Heart right ventricle (tissue), 16 donors: ENCODE measurements around the gene SSX2IP. TPM values are rescaled to one million over a fixed set of nuclear protein-coding genes. Genes with fewer than 3 reads are reported as not detected.

ENCODE experiments used
- ATAC-seq, 8 donors: fragments of 200-7000 bp; cut with Tn5 transposase; one replicate each; pipeline ENCODE4 v1.9.1; 2020; ENCODE audit warnings: mild to moderate bottlenecking in 8 of 8, moderate library complexity in 8 of 8, moderate number of reproducible peaks in 1 of 8
- DNase-seq, 2 donors: peaks; one replicate each; pipeline ENCODE4 v3.0.0-alpha.2; 2020
- H3K27ac ChIP-seq, 10 donors: fragments of 200-600 bp; sonication (generic) in 2 of 10; one replicate each; pipeline versions ENCODE4 v1.5.0 to v1.8.0; 2020 to 2022; ENCODE audit warnings: mild to moderate bottlenecking in 3 of 10
- H3K27me3 ChIP-seq, 7 donors: fragments of 200-600 bp; one replicate each; pipeline ENCODE4 v1.8.0; 2021 to 2022; ENCODE audit warnings: mild to moderate bottlenecking in 2 of 7
- H3K36me3 ChIP-seq, 9 donors: fragments of 200-600 bp; sonication (generic) in 1 of 9; one replicate each; pipeline versions ENCODE4 v1.5.0 to v1.8.0; 2020 to 2022; ENCODE audit warnings: mild to moderate bottlenecking in 2 of 9
- H3K4me1 ChIP-seq, 9 donors: fragments of 200-600 bp; sonication (generic) in 1 of 9; one replicate each; pipeline versions ENCODE4 v1.5.0 to v1.8.0; 2020 to 2022; ENCODE audit warnings: mild to moderate bottlenecking in 4 of 9
- H3K4me3 ChIP-seq, 10 donors: fragments of 200-600 bp; sonication (generic) in 2 of 10; one replicate each; pipeline versions ENCODE4 v1.5.0 to v1.8.0; 2020 to 2022; ENCODE audit warnings: mild to moderate bottlenecking in 7 of 10, moderate library complexity in 2 of 10
- H3K9me3 ChIP-seq, 11 donors: fragments of 200-600 bp in 10 of 11; sonication (generic) in 2 of 11; one replicate each; pipeline versions ENCODE4 v1.5.0 to v1.8.0; 2013 to 2022; ENCODE audit warnings: mild to moderate bottlenecking in 2 of 11, control low read depth in 1 of 11, moderate library complexity in 1 of 11
- WGBS, 2 donors: extraction: QIAGEN DNeasy Blood & Tissue Kit; methylation state at CpG; one replicate each; pipeline ENCODE4 v1.1.7; 2013; ENCODE audit warnings: inconsistent platforms in 1 of 2; 5-methylcytosine and 5-hydroxymethylcytosine counted together
- intact Hi-C, 10 donors: fragments of 100-400 bp; cut with DNase I; formaldehyde crosslinking; loops; one replicate each; pipeline versions ENCODE4 v1.11.1 to v1.14.2; 2022
- polyA plus RNA-seq, 2 donors: library from polyadenylated mRNA; stranded (reverse); fragments of 200-250 nt; gene quantifications; one replicate each; pipeline ENCODE4 v1.2.3, GENCODE V29; 2013
- total RNA-seq, 10 donors: library from RNA; stranded (reverse); fragmentation: NEBNext Ultra II Directional in 3 of 10; extraction: Animal tissue kit (Norgen Biotek cat#: 25700) in 3 of 10; gene quantifications; one replicate each; pipeline versions ENCODE4 v1.2.1 to v1.2.4, GENCODE V29; 2021 to 2023
- TF ChIP-seq, protein P1 (sequence below), 9 donors: fragments of 200-600 bp; sonication (generic) in 2 of 9; IDR thresholded peaks; one replicate each; pipeline versions ENCODE4 v1.5.0 to v1.8.0; 2021 to 2022; ENCODE audit warnings: antibody characterized with exemption in 9 of 9, mild to moderate bottlenecking in 5 of 9, moderate library complexity in 1 of 9
- donor health status: Arrhythmogenic right ventricular cardiomyopathy.
- donor health status: ischemic (EF 13 %, LVEDD 7.1; RV severe dilation, severe dysfunction).
- donor health status: healthy with polysubstance abuse.
- donor health status: DM: no; HTN: yes; CAD: no.
- donor health status: DM: no; HTN: no; CAD: no.
- donor health status: ischemic (EF 25% LVEDD 6.9; RV normal size, moderate dysfunction).
- donor health status: ischemic (EF 25% LVEDD 5.7; RV mildly dilated, moderate dysfunction).
- donor health status: healthy.
- donor health status: DM: yes; HTN: yes; CAD: no.
- donor health status: Ischemic cardiomyopathy.
- donor health status: ischemic (EF 35%, LVEDD 5.7; RV mildly dilated, moderate dysfunction).
- donor health status: nonischemic (EF 11% LVEDD 7.7; RV severe dilation, severe dysfunction).
- donor health status: DM: yes; HTN: yes; CAD: no.
- donor health status: PGD.
- donor health status: ischemic (EF 29% LVEDD 5.4; RV normal size, mild dysfunction).
- donor health status: nonischemic (EF 23%, LVEDD 6.1; RV moderate dilation, normal function).

The SSX2IP gene
- total and polyA plus RNA-seq, 12 donors, result 2.9 to 14.9 (median 11.0) TPM

- H3K4me3 ChIP-seq, result peak overlapping the region in 2 of 10 donors; percentile 77 to 96
- intact Hi-C loops, result loop anchor here in 1 of 10 donors (10.0 kb wide), 1 partner anchor 63 kb away; no protein-coding TSS in a partner anchor
- DNase-seq (no peak), ATAC-seq (no peak)
- H3K27ac ChIP-seq, result peak overlapping the region in 2 of 10 donors; percentile 11 to 73
- TF ChIP-seq, protein P1, sequence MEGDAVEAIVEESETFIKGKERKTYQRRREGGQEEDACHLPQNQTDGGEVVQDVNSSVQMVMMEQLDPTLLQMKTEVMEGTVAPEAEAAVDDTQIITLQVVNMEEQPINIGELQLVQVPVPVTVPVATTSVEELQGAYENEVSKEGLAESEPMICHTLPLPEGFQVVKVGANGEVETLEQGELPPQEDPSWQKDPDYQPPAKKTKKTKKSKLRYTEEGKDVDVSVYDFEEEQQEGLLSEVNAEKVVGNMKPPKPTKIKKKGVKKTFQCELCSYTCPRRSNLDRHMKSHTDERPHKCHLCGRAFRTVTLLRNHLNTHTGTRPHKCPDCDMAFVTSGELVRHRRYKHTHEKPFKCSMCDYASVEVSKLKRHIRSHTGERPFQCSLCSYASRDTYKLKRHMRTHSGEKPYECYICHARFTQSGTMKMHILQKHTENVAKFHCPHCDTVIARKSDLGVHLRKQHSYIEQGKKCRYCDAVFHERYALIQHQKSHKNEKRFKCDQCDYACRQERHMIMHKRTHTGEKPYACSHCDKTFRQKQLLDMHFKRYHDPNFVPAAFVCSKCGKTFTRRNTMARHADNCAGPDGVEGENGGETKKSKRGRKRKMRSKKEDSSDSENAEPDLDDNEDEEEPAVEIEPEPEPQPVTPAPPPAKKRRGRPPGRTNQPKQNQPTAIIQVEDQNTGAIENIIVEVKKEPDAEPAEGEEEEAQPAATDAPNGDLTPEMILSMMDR (IDR thresholded peaks at IDR 0.05), result no peak
- no peaks in the 10 kb centered on the region for H3K27me3 ChIP-seq
- H3K4me1 ChIP-seq, result peaks cover 0 to 37% (median 12%) of the 10 kb centered on the region in 9 donors
- H3K9me3 ChIP-seq, result no peaks in the 10 kb centered on the region
- 87 to 88% methylated on average over 5 of the region's 5 CpGs for WGBS, 2 donors
- no peaks in the 10 kb centered on the region for H3K36me3 ChIP-seq
Measured at GRCh38 chr1:84687714-84688462, 2.4 kb downstream of the SSX2IP start.

GRCh38 chr1:84686223-84686622, 4.0 kb downstream of the SSX2IP start:
- intact Hi-C loops, result loop anchor here in 1 of 10 donors (10.0 kb wide), 1 partner anchor 61 kb away; no protein-coding TSS in a partner anchor
- DNase-seq, result no peak
- ATAC-seq, result no peak
- Histone ChIP-seq H3K27ac (no peak overlapping the region), H3K27me3 (no peaks in the 10 kb centered on the region), H3K4me3 (no peak overlapping the region), H3K36me3 (no peaks in the 10 kb centered on the region), H3K4me1 (peaks cover 0 to 30% (median 12%) of the 10 kb centered on the region in 9 donors), H3K9me3 (no peaks in the 10 kb centered on the region)
- TF ChIP-seq, protein P1 (IDR thresholded peaks at IDR 0.05), result no peak
- WGBS, 2 donors, result 84 to 88% methylated on average over 1 of the region's 1 CpG

- DNase-seq (no peak), ATAC-seq (no peak)
- intact Hi-C loops, result loop anchor here in 1 of 10 donors (10.0 kb wide), 1 partner anchor 59 kb away; no protein-coding TSS in a partner anchor
- TF ChIP-seq, protein P1 (IDR thresholded peaks at IDR 0.05), result no peak
- H3K27ac ChIP-seq, result no peak overlapping the region
- no peaks in the 10 kb centered on the region for H3K9me3 ChIP-seq
- H3K27me3 ChIP-seq, result no peaks in the 10 kb centered on the region
- WGBS, 2 donors, result 79 to 84% methylated on average over 2 of the region's 2 CpGs
- peaks cover 0 to 13% (median 0%) of the 10 kb centered on the region in 9 donors for H3K4me1 ChIP-seq
- no peak overlapping the region for H3K4me3 ChIP-seq
- no peaks in the 10 kb centered on the region for H3K36me3 ChIP-seq
Measured at GRCh38 chr1:84683508-84683907, 6.8 kb downstream of the SSX2IP start.

- intact Hi-C loops, result loop anchor here in 1 of 10 donors (10.0 kb wide), 1 partner anchor 57 kb away; no protein-coding TSS in a partner anchor
- no peak for DNase-seq
- H3K9me3 ChIP-seq, result no peaks in the 10 kb centered on the region
- no peaks in the 10 kb centered on the region for H3K4me1 ChIP-seq
- no peak for ATAC-seq
- H3K36me3 ChIP-seq, result no peaks in the 10 kb centered on the region
- TF ChIP-seq, protein P1 (IDR thresholded peaks at IDR 0.05), result no peak
- WGBS, 2 donors, result 98% methylated on average over 5 of the region's 5 CpGs
- H3K27me3 ChIP-seq, result no peaks in the 10 kb centered on the region
- H3K4me3 ChIP-seq, result no peak overlapping the region
- H3K27ac ChIP-seq, result no peak overlapping the region
Measured at GRCh38 chr1:84682047-84682446, 8.2 kb downstream of the SSX2IP start.
